CD4-positive, alpha-beta T cell treated with Interleukin-4 for 4 hours (primary cell): ENCODE results near the gene TRIM65.

ENCODE experiments used
- DNase-seq: peaks from one replicate; pipeline ENCODE4 v3.0.0-alpha.2; 2020

TRIM65 gene

DNA sequence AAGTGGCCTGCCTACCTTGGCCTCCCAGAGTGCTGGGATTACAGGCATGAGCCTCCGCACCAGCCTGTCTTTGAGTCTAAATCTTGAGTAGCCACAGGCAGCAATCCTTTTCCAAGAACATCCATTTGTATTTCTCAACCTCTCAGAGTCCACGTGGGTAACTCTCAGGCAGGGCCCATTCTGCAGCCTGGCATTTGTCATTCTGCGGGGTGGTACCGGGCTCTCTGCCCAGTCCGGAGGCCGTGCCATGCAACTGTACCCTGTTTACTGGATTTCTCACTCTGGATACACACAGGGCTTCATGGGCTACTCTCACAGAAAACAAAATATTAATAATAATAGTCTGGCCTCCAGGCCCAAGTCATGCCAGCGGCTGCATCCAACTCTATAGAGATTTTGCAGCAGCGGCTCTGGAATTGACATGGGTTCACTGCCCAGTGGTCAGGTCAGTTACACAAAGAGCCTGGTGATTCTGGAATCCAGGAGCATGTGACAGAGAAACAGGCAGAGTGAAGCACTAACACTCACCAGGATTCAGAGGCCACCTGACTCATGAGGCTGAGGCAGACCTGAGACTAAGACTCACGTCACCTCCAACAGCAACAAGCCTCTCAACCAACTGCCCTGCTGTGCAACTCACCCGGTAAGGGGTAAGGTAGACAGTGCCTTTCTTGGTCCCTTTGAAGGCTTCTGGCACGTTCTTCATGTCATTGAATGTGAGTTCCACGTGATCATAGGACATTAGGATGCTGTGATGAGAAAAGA lies 45.6 kb downstream of the TRIM65 start:
- no peak for DNase-seq

GRCh38 chr17:75849724-75850123 lies 47.0 kb downstream of the TRIM65 start:
- no peak for DNase-seq

- DNase-seq, result no peak
These were observed 47.5 kb downstream of the TRIM65 start for GRCh38 chr17:75849279-75849646.

DNA sequence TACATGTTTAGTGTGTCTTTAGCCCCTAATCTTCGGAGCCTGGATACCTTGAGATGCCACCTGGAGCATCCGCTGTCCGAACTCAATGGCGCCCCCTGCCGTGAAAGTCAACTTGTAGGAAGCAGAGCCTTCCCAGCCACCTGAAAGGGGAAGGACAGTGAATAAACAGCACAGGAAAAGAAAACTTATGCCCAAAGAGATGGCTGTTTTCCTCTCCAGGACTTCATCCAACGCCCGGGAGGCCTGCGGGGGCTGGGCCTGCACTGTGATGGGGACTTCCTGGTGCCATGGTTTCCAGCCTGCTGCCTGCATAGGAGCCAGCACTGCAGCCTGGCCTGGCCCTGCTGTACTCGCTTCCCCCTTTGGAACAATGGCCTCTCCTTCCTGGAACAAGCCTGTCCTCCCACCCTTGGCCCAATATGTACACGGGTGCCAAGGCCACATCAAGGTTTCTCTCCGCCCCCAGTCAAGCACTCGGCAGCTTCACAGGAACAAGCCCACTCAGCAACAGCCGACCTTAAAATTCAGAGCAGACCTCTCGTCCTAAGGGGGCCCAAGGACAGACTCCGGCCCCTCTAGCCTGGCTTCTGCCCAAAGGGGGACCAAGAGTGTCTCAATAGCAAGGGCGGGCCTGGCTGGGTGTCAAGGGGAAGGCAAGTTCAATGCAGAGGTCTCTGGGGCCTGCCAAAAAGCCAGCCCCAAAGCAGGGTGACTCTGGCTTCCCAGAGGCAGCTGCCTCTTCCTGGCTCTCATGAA lies 48.0 kb downstream of the TRIM65 start:
- peak; percentile 74 for DNase-seq

GRCh38 chr17:75847614-75848522 lies 48.9 kb downstream of the TRIM65 start:
- no peak for DNase-seq

DNA sequence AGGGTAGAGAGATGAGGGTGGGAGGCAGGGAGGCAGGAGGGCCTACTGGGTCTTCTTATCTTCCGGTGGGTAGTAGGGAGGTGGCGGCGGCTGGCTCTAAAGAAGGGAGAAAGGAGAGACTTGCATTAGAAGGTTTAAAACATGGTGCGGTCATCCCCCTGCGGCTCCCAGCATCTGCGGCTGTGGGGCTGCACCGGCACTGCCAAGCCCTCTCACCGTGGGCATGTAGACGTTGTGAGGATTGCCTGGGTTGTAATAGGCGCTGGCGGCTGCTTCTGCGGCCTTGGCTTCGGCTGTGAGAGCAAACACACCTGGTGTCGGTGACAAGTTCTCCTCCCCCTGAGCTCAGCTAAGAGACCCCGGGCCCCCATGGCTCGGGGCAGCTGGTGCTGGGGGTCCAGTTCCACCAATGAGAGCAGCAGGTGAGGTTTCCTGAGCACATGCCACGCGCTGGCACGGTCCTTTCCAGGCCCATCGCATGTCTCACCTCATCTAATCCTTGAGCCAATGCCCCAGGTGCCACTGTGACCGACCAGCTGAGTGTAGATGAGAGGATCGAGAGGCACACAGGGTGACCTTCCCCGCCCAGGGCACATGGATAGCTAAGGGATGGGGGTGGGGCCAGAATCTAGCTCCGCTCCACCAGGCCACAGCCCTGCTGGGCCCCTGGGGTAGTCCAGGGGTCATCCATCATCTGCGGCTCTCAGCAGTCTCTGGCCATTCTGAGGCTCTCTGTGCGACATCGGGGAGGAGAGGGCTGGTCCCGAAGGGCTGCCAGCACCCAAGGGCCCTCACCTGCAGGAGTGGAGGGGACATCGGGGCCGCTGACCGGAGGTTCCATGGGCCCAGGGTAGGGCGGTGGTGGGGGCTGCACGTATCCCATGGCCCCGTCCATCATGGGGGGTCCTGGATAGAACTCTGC lies 49.8 kb downstream of the TRIM65 start:
- no peak for DNase-seq

- no peak for DNase-seq
These were observed 50.6 kb downstream of the TRIM65 start for GRCh38 chr17:75845933-75846691.

GRCh38 chr17:75845058-75845711 lies 51.6 kb downstream of the TRIM65 start:
- DNase-seq, result peak; percentile 52

- DNase-seq, result no peak
These were observed 52.2 kb downstream of the TRIM65 start for GRCh38 chr17:75844530-75845057.

GRCh38 chr17:75843577-75844529 lies 52.9 kb downstream of the TRIM65 start, which contains the start of gene UNC13D:
TSS of gene UNC13D (minus strand) at chr17:75844404. CDS start at chr17:75844337, 67 bp downstream.
- DNase-seq, result peak; percentile 68

DNA sequence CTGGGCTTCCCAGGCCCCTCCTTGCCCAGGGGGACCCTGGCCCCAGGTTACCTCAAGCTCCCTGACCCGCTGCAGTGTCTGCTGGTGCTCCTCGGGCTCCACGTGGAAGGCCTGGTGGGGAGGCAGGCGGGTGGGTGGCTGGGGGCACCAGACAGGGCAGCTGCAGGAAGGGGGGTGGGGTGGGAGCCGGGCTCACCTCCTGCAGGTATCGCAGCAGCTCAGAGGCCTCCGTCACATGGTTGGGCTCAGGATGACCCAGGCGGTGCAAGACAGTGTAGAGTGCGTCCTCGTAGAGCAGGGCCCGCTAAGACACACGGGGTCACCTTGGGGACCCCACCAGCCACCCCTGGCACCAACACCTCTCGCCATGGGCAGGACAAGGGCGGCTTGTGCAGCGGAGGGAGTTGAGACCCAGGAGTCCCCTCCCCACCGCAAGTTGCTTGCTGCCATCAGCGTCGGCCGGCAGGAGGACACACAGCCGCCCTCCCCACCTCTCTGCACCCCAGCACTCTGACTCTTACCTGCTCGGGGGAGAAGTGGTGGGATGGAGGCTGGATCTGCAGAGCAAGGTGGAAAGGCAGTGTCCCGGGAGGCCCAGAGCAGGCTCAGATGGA lies 53.7 kb downstream of the TRIM65 start:
- DNase-seq, result no peak

GRCh38 chr17:75842411-75842810 lies 54.3 kb downstream of the TRIM65 start:
- no peak for DNase-seq

DNA sequence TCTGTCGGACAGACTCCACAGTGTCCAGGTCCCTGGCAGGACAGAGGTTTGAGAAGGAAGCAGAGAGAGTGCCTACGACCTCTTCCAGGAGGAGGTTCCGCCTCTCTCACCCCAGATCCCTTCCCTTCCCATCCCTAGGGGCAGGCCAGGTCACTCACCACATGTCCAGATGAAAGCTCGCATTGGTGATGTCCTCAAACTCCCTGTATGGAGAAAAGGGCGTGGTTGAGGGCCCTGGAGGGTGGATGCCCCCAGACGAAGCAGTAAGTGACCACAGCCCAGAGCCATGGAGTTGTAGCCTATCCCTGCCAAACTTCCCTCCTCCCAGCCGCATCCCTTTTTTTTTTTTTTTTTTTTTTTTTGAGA lies 56.0 kb downstream of the TRIM65 start:
- DNase-seq, result no peak

DNA sequence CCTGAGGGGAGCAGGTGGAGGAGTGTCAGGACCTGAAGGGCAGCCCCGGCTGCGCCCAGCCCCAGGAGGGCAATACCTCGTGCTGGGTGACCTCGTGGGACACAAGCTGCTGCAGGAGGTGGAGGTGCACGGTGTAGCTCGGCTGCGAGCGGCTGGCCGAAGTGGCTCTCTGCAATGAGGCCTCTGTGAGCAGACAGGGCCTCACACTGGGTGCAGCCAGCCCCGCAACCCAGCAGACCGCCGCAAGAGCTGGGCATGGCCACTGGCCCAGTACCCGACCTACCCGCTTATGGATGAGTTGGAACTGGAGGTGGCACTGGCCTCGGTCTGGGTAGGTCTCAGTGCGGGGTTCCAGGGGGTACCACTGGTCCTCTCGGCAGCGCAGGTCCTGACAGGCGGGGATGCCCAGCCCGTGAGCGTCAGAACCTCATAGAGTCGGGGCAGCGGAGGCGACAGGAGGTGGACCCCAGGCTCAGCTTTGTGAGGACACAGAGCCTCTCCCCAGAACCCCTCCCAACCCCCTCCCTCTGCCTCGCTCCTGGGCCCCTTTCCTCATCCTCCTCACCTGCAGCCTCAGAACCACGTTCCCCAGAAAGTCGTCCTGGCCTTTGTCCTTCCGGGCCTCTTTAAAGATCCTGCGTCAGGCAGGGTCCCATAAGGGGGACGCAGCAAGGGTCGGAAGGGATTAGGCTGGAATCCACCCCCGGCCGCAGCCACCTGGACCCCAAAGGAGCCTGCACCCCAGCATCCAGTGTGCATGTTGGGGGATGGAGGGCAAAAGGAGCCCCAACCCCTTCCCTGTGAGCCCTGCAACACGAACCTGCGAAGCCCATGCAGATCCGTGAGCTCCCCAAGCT lies 56.6 kb downstream of the TRIM65 start:
- DNase-seq, result no peak
